ENCODE data around the gene TM4SF20. TPM values are rescaled to one million over a fixed set of nuclear protein-coding genes. Genes with fewer than 3 reads are reported as not detected.

The TM4SF20 gene
- total and polyA plus RNA-seq, 2 experiments from 2014 or later, result not detected

DNA sequence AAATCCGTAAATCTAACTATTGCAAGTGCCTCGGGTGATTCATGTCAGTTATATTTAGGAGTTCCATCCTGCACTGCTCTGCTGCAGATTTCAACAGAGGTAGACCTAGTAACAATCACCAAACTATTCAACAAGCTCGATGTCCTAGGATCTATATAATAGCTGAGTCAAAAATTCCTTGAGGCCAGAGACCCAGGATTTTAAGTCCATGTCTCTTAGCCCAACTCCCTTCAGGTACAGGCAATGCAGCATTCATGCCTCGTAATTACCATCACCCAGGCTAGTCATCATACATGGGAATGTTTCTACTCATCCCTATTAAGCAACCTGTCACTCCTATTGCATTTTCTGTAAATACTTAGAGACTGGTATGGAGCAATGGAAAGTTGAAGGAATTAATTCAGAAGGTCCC is 729 bp downstream of the TM4SF20 start:
- Mint-ChIP-seq H3K4me3 (no peak overlapping the region), H3K27ac (no peak overlapping the region), H3K27me3 (ENCODE audit: insufficient read depth, low read depth, poor library complexity) (no peaks in the 10 kb centered on the region), H3K36me3 (ENCODE audit: low read depth) (no peaks in the 10 kb centered on the region), H3K9me3 (no peaks in the 10 kb centered on the region), H3K4me1 (peaks cover 16% of the 10 kb centered on the region)
- no peak for TF ChIP-seq ZNF331 (CRISPR knock-in tag; IDR thresholded peaks at IDR 0.05; ENCODE audit: low read depth)
- no peak for TF ChIP-seq NANOG (IDR thresholded peaks at IDR 0.05; ENCODE audit: borderline replicate concordance)
- no peak for TF ChIP-seq REST (IDR thresholded peaks at IDR 0.05; ENCODE audit: unreplicated experiment)
- TF ChIP-seq CREB1 (CRISPR knock-in tag; IDR thresholded peaks at IDR 0.05; ENCODE audit: low read depth), result no peak
- TF ChIP-seq, protein P1, sequence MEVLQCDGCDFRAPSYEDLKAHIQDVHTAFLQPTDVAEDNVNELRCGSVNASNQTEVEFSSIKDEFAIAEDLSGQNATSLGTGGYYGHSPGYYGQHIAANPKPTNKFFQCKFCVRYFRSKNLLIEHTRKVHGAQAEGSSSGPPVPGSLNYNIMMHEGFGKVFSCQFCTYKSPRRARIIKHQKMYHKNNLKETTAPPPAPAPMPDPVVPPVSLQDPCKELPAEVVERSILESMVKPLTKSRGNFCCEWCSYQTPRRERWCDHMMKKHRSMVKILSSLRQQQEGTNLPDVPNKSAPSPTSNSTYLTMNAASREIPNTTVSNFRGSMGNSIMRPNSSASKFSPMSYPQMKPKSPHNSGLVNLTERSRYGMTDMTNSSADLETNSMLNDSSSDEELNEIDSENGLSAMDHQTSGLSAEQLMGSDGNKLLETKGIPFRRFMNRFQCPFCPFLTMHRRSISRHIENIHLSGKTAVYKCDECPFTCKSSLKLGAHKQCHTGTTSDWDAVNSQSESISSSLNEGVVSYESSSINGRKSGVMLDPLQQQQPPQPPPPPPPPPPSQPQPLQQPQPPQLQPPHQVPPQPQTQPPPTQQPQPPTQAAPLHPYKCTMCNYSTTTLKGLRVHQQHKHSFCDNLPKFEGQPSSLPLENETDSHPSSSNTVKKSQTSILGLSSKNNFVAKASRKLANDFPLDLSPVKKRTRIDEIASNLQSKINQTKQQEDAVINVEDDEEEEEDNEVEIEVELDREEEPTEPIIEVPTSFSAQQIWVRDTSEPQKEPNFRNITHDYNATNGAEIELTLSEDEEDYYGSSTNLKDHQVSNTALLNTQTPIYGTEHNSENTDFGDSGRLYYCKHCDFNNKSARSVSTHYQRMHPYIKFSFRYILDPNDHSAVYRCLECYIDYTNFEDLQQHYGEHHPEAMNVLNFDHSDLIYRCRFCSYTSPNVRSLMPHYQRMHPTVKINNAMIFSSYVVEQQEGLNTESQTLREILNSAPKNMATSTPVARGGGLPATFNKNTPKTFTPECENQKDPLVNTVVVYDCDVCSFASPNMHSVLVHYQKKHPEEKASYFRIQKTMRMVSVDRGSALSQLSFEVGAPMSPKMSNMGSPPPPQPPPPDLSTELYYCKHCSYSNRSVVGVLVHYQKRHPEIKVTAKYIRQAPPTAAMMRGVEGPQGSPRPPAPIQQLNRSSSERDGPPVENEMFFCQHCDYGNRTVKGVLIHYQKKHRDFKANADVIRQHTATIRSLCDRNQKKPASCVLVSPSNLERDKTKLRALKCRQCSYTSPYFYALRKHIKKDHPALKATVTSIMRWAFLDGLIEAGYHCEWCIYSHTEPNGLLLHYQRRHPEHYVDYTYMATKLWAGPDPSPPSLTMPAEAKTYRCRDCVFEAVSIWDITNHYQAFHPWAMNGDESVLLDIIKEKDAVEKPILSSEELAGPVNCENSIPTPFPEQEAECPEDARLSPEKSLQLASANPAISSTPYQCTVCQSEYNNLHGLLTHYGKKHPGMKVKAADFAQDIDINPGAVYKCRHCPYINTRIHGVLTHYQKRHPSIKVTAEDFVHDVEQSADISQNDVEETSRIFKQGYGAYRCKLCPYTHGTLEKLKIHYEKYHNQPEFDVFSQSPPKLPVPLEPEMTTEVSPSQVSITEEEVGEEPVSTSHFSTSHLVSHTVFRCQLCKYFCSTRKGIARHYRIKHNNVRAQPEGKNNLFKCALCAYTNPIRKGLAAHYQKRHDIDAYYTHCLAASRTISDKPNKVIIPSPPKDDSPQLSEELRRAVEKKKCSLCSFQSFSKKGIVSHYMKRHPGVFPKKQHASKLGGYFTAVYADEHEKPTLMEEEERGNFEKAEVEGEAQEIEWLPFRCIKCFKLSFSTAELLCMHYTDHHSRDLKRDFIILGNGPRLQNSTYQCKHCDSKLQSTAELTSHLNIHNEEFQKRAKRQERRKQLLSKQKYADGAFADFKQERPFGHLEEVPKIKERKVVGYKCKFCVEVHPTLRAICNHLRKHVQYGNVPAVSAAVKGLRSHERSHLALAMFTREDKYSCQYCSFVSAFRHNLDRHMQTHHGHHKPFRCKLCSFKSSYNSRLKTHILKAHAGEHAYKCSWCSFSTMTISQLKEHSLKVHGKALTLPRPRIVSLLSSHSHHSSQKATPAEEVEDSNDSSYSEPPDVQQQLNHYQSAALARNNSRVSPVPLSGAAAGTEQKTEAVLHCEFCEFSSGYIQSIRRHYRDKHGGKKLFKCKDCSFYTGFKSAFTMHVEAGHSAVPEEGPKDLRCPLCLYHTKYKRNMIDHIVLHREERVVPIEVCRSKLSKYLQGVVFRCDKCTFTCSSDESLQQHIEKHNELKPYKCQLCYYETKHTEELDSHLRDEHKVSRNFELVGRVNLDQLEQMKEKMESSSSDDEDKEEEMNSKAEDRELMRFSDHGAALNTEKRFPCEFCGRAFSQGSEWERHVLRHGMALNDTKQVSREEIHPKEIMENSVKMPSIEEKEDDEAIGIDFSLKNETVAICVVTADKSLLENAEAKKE (CRISPR knock-in tag; IDR thresholded peaks at IDR 0.05), result no peak
- TF ChIP-seq, protein P2, sequence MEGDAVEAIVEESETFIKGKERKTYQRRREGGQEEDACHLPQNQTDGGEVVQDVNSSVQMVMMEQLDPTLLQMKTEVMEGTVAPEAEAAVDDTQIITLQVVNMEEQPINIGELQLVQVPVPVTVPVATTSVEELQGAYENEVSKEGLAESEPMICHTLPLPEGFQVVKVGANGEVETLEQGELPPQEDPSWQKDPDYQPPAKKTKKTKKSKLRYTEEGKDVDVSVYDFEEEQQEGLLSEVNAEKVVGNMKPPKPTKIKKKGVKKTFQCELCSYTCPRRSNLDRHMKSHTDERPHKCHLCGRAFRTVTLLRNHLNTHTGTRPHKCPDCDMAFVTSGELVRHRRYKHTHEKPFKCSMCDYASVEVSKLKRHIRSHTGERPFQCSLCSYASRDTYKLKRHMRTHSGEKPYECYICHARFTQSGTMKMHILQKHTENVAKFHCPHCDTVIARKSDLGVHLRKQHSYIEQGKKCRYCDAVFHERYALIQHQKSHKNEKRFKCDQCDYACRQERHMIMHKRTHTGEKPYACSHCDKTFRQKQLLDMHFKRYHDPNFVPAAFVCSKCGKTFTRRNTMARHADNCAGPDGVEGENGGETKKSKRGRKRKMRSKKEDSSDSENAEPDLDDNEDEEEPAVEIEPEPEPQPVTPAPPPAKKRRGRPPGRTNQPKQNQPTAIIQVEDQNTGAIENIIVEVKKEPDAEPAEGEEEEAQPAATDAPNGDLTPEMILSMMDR (conservative IDR thresholded peaks at IDR 0.05; ENCODE audit: low read depth in 2 of 2), result no peak
- TF ChIP-seq EZH2phosphoT487 (IDR thresholded peaks at IDR 0.05; ENCODE audit: unreplicated experiment), result no peak
- no peak for TF ChIP-seq JUNB (IDR thresholded peaks at IDR 0.05; ENCODE audit: unreplicated experiment)
- no peak for TF ChIP-seq POLR2AphosphoS5 (IDR thresholded peaks at IDR 0.05; ENCODE audit: low read depth)
- TF ChIP-seq EZH2 (IDR thresholded peaks at IDR 0.05; ENCODE audit: low read depth, unreplicated experiment), result no peak
- no peak for TF ChIP-seq ZNF114 (CRISPR knock-in tag; IDR thresholded peaks at IDR 0.05)
- no peak for TF ChIP-seq ETS1 (IDR thresholded peaks at IDR 0.05)
- TF ChIP-seq STAT1 (IDR thresholded peaks at IDR 0.05; ENCODE audit: unreplicated experiment), result no peak
- DNase-seq (ENCODE audit: low spot score) (no peak), ATAC-seq (no peak)
- peak overlapping the region; percentile 78; the same call in 1 of the 2 replicates for H2AFZ ChIP-seq
- H3K9me2 ChIP-seq (ENCODE audit: insufficient read depth), result no peaks in the 10 kb centered on the region
- H3K4me2 ChIP-seq, result no peak overlapping the region
- no peaks in the 10 kb centered on the region for H4K20me1 ChIP-seq (replicated peaks; ENCODE audit: insufficient read depth)
- no peaks in the 10 kb centered on the region for H3K79me2 ChIP-seq (replicated peaks; ENCODE audit: insufficient read depth)
- no peaks in the 10 kb centered on the region for H3F3A ChIP-seq (replicated peaks; ENCODE audit: low read depth)
- no peak overlapping the region for H3K27ac ChIP-seq (ENCODE audit: low read depth)
- H3K27me3 ChIP-seq (ENCODE audit: insufficient read depth), result no peaks in the 10 kb centered on the region
- no peak overlapping the region for H3K4me3 ChIP-seq
- no peaks in the 10 kb centered on the region for H3K36me3 ChIP-seq (ENCODE audit: insufficient read depth)
- peaks cover 9% of the 10 kb centered on the region for H3K4me1 ChIP-seq (ENCODE audit: insufficient read depth)
